Endothelial cell of umbilical vein (primary cell): ENCODE results near the gene FLRT1. TPM values are rescaled to one million over a fixed set of nuclear protein-coding genes. Genes with fewer than 3 reads are reported as not detected.

ENCODE experiments used
- BruUV-seq: library from RNA; stranded (reverse); fragments of 400-500 nt; replicated peaks from 2 replicates; lab custom pipeline; 2021; lab: Mats Ljungman, UMichigan
- CTCF ChIA-PET: fragments of 300-600, 350-600 bp; sonication (Branson Sonifier 250); formaldehyde crosslinking; loops from one replicate; lab custom pipeline; 2021; ENCODE audit warnings: antibody characterized with exemption, inconsistent platforms; lab: Charles Lee
- POLR2A ChIA-PET: fragments of 300-600, 350-600 bp; sonication (Branson Sonifier 250); formaldehyde crosslinking; loops from one replicate; lab custom pipeline; 2021; ENCODE audit warnings: antibody characterized with exemption, inconsistent platforms; lab: Charles Lee
- DNase-seq: peaks from one replicate; pipeline ENCODE4 v3.0.0-alpha.2; 2011; ENCODE audit warnings: low read depth, low spot score
- FAIRE-seq: peaks from 2 replicates; lab custom pipeline; 2011; peaks lifted over from hg19 to GRCh38; lab: Jason Lieb, UNC
- H2AFZ ChIP-seq: 2 replicates; pipeline ENCODE4 v1.6.0; 2012; ENCODE audit warnings: low read depth, low read length, control low read depth, inconsistent platforms
- H3K27ac ChIP-seq: 2 replicates; pipeline ENCODE4 v1.5.1; 2011; ENCODE audit warnings: low read depth, mild to moderate bottlenecking, control low read depth, low read length, moderate library complexity; ENCODE audit not compliant: insufficient read depth
- H3K27me3 ChIP-seq, 2 experiments: 2 replicates each; pipeline versions ENCODE4 v1.6.0 to v1.6.1; 2011; ENCODE audit warnings: low read length in 2 of 2, mixed read lengths in 1 of 2; ENCODE audit not compliant: control insufficient read depth in 2 of 2, insufficient read depth in 2 of 2
- H3K36me3 ChIP-seq, 2 experiments: 2 replicates in 1 of 2; 3 replicates in 1 of 2; pipeline ENCODE4 v1.5.1; 2011; ENCODE audit warnings: low read length in 2 of 2, mild to moderate bottlenecking in 1 of 2, moderate library complexity in 1 of 2; ENCODE audit not compliant: control insufficient read depth in 2 of 2, insufficient read depth in 2 of 2; ENCODE audit errors: extremely low read depth in 1 of 2
- H3K4me1 ChIP-seq: 3 replicates; pipeline ENCODE4 v1.5.1; 2011; ENCODE audit warnings: mild to moderate bottlenecking, low read length; ENCODE audit not compliant: control insufficient read depth, insufficient read depth; ENCODE audit errors: extremely low read depth
- H3K4me2 ChIP-seq: 2 replicates; pipeline ENCODE4 v1.6.1; 2011; ENCODE audit warnings: low read length, control low read depth, mixed read lengths; ENCODE audit not compliant: insufficient read depth
- H3K4me3 ChIP-seq, 3 experiments: fragments of 200-600 bp in 1 of 3; sonication (generic), shearing (Covaris generic) in 1 of 3; replicated peaks in 1 of 3; 2 replicates each; pipeline ENCODE4 v1.5.1; 2011 to 2016; ENCODE audit warnings: control low read depth in 3 of 3, low read length in 3 of 3, mild to moderate bottlenecking in 2 of 3, inconsistent platforms in 1 of 3, low read depth in 1 of 3, moderate library complexity in 1 of 3; ENCODE audit not compliant: insufficient read depth in 1 of 3
- H3K79me2 ChIP-seq: 2 replicates; pipeline ENCODE4 v1.6.0; 2012; ENCODE audit warnings: low read length, inconsistent platforms; ENCODE audit not compliant: control insufficient read depth, insufficient read depth
- H3K9ac ChIP-seq: replicated peaks from 2 replicates; pipeline ENCODE3; 2011; ENCODE audit warnings: low read length, control low read depth; ENCODE audit not compliant: insufficient read depth; ENCODE audit errors: extremely low read depth
- H3K9me1 ChIP-seq: replicated peaks from 3 replicates; pipeline ENCODE4 v1.6.0; 2011; ENCODE audit warnings: mild to moderate bottlenecking, low read length; ENCODE audit not compliant: control insufficient read depth, insufficient read depth; ENCODE audit errors: extremely low read depth
- H3K9me3 ChIP-seq: replicated peaks from 2 replicates; pipeline ENCODE4 v1.5.1; 2012; ENCODE audit warnings: low read length, inconsistent platforms; ENCODE audit not compliant: control insufficient read depth, insufficient read depth
- H4K20me1 ChIP-seq: replicated peaks from 2 replicates; pipeline ENCODE3; 2011; ENCODE audit warnings: mild to moderate bottlenecking, low read length; ENCODE audit not compliant: control insufficient read depth, insufficient read depth; ENCODE audit errors: extremely low read depth
- CTCF ChIP-seq, 2 donors: IDR thresholded peaks; 1 replicate in 1 of 2; 2 replicates in 1 of 2; pipeline ENCODE4 v1.5.1; 2011; ENCODE audit warnings: low read length in 2 of 2, mild to moderate bottlenecking in 2 of 2, moderate library complexity in 2 of 2, control low read depth in 1 of 2, inconsistent platforms in 1 of 2, low read depth in 1 of 2; ENCODE audit not compliant: insufficient read depth in 1 of 2; ENCODE audit errors: extremely low read depth in 1 of 2
- EZH2 ChIP-seq: IDR thresholded peaks from 2 replicates; pipeline ENCODE4 v1.6.1; 2012; ENCODE audit warnings: borderline replicate concordance, low read depth, mild to moderate bottlenecking, moderate library complexity, low read length, inconsistent platforms; ENCODE audit not compliant: severe bottlenecking
- FOS ChIP-seq: IDR thresholded peaks from 2 replicates; pipeline ENCODE4 v1.6.1; 2011; ENCODE audit warnings: mild to moderate bottlenecking, low read length, moderate library complexity, borderline replicate concordance; ENCODE audit not compliant: insufficient read depth
- GATA2 ChIP-seq: IDR thresholded peaks from 2 replicates; pipeline ENCODE4 v1.7.0; 2011; ENCODE audit warnings: low read depth, mild to moderate bottlenecking, moderate library complexity, mixed read lengths, low read length; ENCODE audit not compliant: insufficient read length, insufficient read depth
- JUN ChIP-seq: IDR thresholded peaks from 2 replicates; pipeline ENCODE4 v1.6.1; 2011; ENCODE audit warnings: borderline replicate concordance, low read depth; ENCODE audit not compliant: insufficient read length, insufficient read depth
- MAX ChIP-seq: IDR thresholded peaks from 2 replicates; pipeline ENCODE4 v1.6.1; 2011; ENCODE audit not compliant: insufficient read depth, insufficient read length
- MYC ChIP-seq: IDR thresholded peaks from one replicate; pipeline ENCODE4 v1.6.1; 2011; ENCODE audit warnings: mild to moderate bottlenecking, low read depth, low read length
- POLR2A ChIP-seq: IDR thresholded peaks from 2 replicates; pipeline ENCODE4 v1.6.1; 2012; ENCODE audit warnings: low read depth, mild to moderate bottlenecking, control low read depth, low read length
- POLR2AphosphoS5 ChIP-seq: IDR thresholded peaks from 2 replicates; pipeline ENCODE4 v1.6.1; 2012; ENCODE audit warnings: low read depth, mild to moderate bottlenecking, control low read depth, low read length, moderate library complexity; ENCODE audit not compliant: insufficient read depth
- dilution Hi-C: fragments of 300-500 bp; cut with MboI; formaldehyde crosslinking; loops from one replicate; pipeline ENCODE4 v1.15.0; 2019; ENCODE audit warnings: low sequenced_read_pairs; ENCODE audit not compliant: extremely low pct_ligation_motif_present
- intact Hi-C: fragments of 100-400 bp; cut with micrococcal nuclease; formaldehyde crosslinking; loops from one replicate; pipeline ENCODE4 v1.10.0; 2022
- polyA plus RNA-seq, 4 experiments: library from polyadenylated mRNA; depleted of rRNA in 3 of 4; stranded (reverse) in 3 of 4; unstranded in 1 of 4; fragments of >200 nt; gene quantifications; 2 replicates each; pipeline versions ENCODE4 v1.2.1 to v1.2.3, GENCODE V29; 2011 to 2012; ENCODE audit warnings: missing spikeins in 1 of 4
- total RNA-seq: library from RNA; stranded (reverse); gene quantifications from 2 replicates; pipeline ENCODE4 v1.2.3, GENCODE V29; 2021

The FLRT1 gene
- total and polyA plus RNA-seq, 2 donors (not counting 3 experiments of a cell fraction or from before 2014, with no cell fraction given): not detected

GRCh38 chr11:64072403-64072802, 36.7 kb downstream of the FLRT1 start:
- intact Hi-C loops (no loop called here), dilution Hi-C loops (no loop called here)
- Histone ChIP-seq H3K4me1 (no peaks in the 10 kb centered on the region), H3K9me1 (no peaks in the 10 kb centered on the region), H3K27me3 (no peaks in the 10 kb centered on the region), H3K79me2 (no peaks in the 10 kb centered on the region), H3K9me3 (no peaks in the 10 kb centered on the region), H3K9ac (no peak overlapping the region), H3K4me3 (no peak overlapping the region), H2AFZ (no peak overlapping the region), H4K20me1 (no peaks in the 10 kb centered on the region), H3K4me2 (no peak overlapping the region), H3K27ac (no peak overlapping the region), H3K36me3 (no peaks in the 10 kb centered on the region)
- DNase-seq (no peak), FAIRE-seq (no peak)
- ChIA-PET CTCF (no interaction called here), POLR2A (no interaction called here)
- no TSS peak for BruUV-seq
- no peak for TF ChIP-seq FOS
- TF ChIP-seq POLR2A: no peak
- TF ChIP-seq MYC: no peak
- no peak for TF ChIP-seq GATA2
- TF ChIP-seq JUN: no peak
- no peak for TF ChIP-seq CTCF (IDR thresholded peaks at IDR 0.05; ENCODE audit: extremely low read depth in 1 of 2, insufficient read depth in 1 of 2, low read depth in 1 of 2, low read length in 2 of 2)
- TF ChIP-seq POLR2AphosphoS5: no peak
- no peak for TF ChIP-seq EZH2
- no peak for TF ChIP-seq MAX
